Naive B cell (primary cell): ENCODE data around the gene MPPED1. TPM values are rescaled to one million over a fixed set of nuclear protein-coding genes. Genes with fewer than 3 reads are reported as not detected.

ENCODE experiments used
- ATAC-seq, 2 donors: fragments of 150-1000 bp; cut with Tn5 transposase; 2 replicates each; pipeline ENCODE4 v1.10.0; 2021; ENCODE audit warnings: low read depth in 2 of 2, mild to moderate bottlenecking in 2 of 2, moderate library complexity in 2 of 2
- DNase-seq: peaks from one replicate; pipeline ENCODE4 v3.0.0; 2022
- H3K27ac Mint-ChIP-seq, 6 donors: one replicate each; pipeline ENCODE4 v1.8.0; 2020 to 2022; ENCODE audit warnings: mild to moderate bottlenecking in 6 of 6, mixed read lengths in 6 of 6, moderate library complexity in 5 of 6, inconsistent platforms in 2 of 6
- H3K27me3 Mint-ChIP-seq, 3 donors: one replicate each; pipeline ENCODE4 v1.8.0; 2021 to 2022; ENCODE audit warnings: mixed read lengths in 3 of 3, mild to moderate bottlenecking in 1 of 3
- H3K36me3 Mint-ChIP-seq, 2 donors: one replicate each; pipeline ENCODE4 v1.8.0; 2020 to 2022; ENCODE audit warnings: mixed read lengths in 2 of 2, inconsistent platforms in 1 of 2, mild to moderate bottlenecking in 1 of 2
- H3K4me1 Mint-ChIP-seq, 3 donors: one replicate each; pipeline ENCODE4 v1.8.0; 2020 to 2022; ENCODE audit warnings: mixed read lengths in 3 of 3, inconsistent platforms in 1 of 3, mild to moderate bottlenecking in 1 of 3, moderate library complexity in 1 of 3
- H3K4me3 Mint-ChIP-seq, 8 donors: one replicate each; pipeline ENCODE4 v1.8.0; 2020 to 2022; ENCODE audit warnings: mild to moderate bottlenecking in 8 of 8, mixed read lengths in 8 of 8, moderate library complexity in 8 of 8, inconsistent platforms in 2 of 8
- H3K9me3 Mint-ChIP-seq, 7 donors: one replicate each; pipeline ENCODE4 v1.8.0; 2020 to 2022; ENCODE audit warnings: mixed read lengths in 7 of 7, mild to moderate bottlenecking in 5 of 7, inconsistent platforms in 2 of 7, moderate library complexity in 1 of 7
- polyA plus RNA-seq, 6 donors: library from polyadenylated mRNA; unstranded; fragments of 300-500 nt; fragmentation: Illumina TruSeq; gene quantifications; one replicate each; pipeline ENCODE4 v1.2.3, GENCODE V29; 2021; ENCODE audit warnings: low read depth in 6 of 6

The MPPED1 gene
- polyA plus RNA-seq, 6 donors from 2014 or later = not detected

- H3K27me3 Mint-ChIP-seq = peaks cover 27 to 69% (median 66%) of the 10 kb centered on the region in 3 donors
- ATAC-seq = no peak
- H3K36me3 Mint-ChIP-seq = peaks cover 0 to 5% of the 10 kb centered on the region in 2 donors
- H3K4me1 Mint-ChIP-seq = peaks cover 0 to 4% (median 3%) of the 10 kb centered on the region in 3 donors
- H3K27ac Mint-ChIP-seq = no peak overlapping the region
- H3K9me3 Mint-ChIP-seq = peaks cover 0 to 2% (median 0%) of the 10 kb centered on the region in 7 donors
- no peak for DNase-seq
- no peak overlapping the region for H3K4me3 Mint-ChIP-seq
These were observed 3.8 kb upstream of the MPPED1 start for GRCh38 chr22:43408009-43408408.

- Mint-ChIP-seq H3K4me1 (peaks cover 0 to 4% (median 3%) of the 10 kb centered on the region in 3 donors), H3K9me3 (peaks cover 0 to 2% (median 0%) of the 10 kb centered on the region in 7 donors), H3K27ac (no peak overlapping the region), H3K4me3 (no peak overlapping the region), H3K36me3 (peaks cover 0 to 6% of the 10 kb centered on the region in 2 donors), H3K27me3 (peaks cover 37 to 72% (median 67%) of the 10 kb centered on the region in 3 donors)
- DNase-seq = no peak
- no peak for ATAC-seq
These were observed 2.8 kb upstream of the MPPED1 start for GRCh38 chr22:43409046-43409445.

DNA sequence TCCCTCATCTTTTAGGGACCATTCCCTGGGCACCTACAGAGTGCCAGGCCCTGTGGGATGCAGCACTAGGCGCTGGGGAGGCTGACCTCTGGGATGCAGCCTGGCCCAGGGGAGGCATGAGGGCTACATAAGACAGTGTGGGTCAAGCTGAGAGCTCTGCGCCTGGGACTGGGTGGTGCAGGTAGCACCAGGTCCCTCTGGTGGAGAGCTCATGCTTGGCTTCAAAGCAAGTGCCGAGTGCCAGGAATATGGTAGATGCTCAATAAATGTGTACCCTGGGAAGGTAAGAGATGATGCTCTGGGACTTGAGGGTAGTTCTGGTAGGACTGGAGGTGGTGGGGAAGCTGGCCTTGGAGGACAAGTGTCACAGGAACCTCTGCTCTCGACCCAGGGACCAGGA is 2.0 kb upstream of the MPPED1 start:
- no peak for ATAC-seq

DNA sequence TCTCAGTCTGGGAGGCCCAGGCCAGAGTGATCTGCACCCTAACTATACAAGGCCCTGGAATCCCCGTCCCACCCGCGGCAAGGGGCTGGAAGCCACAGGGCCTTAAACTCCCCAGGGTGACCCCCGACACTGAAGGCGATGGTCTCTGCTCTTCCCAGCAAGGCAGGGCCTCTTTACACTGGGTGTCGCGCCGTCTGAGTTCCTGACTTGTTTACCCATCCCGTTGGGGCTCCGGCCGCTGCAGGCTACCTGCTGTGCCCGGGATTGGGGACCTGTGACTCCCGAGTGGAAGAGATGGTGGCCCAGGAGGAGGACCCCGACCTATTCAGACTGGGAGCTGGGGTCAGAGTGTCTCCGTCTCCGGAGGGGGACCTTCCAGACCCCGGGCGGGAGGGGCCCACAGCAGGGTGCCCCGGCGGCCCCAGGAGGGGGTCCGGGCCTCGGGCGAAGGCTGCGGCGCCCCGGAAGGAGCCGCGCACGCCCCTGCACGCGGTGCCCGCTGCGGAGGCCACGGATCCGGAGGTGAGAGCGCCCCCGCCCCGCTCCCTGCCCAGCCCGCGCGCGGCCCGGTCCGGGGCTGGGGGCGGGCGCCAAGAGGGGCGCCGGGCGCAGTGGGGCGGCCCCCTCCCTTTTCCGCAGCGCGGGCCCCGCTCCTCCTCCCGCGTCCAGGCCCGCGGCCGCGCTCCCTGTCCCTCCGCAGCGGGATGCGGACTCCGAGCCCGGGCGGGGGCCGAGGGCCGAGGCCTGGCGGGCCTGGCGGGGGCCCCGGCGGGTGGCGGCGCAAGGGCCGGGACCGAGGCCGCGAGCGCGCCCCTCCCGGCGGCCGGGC is 560 bp upstream of the MPPED1 start:
- H3K4me1 Mint-ChIP-seq = peaks cover 0 to 2% (median 0%) of the 10 kb centered on the region in 3 donors
- peaks cover 49 to 80% (median 77%) of the 10 kb centered on the region in 3 donors for H3K27me3 Mint-ChIP-seq
- ATAC-seq (no peak), DNase-seq (no peak)
- no peak overlapping the region for H3K27ac Mint-ChIP-seq
- H3K36me3 Mint-ChIP-seq = peaks cover 0 to 6% of the 10 kb centered on the region in 2 donors
- no peak overlapping the region for H3K4me3 Mint-ChIP-seq
- peaks cover 0 to 2% (median 0%) of the 10 kb centered on the region in 7 donors for H3K9me3 Mint-ChIP-seq

More for the DNA sequence above, 2.0 kb upstream of the MPPED1 start:
- Mint-ChIP-seq H3K9me3 (peaks cover 0 to 2% (median 0%) of the 10 kb centered on the region in 7 donors), H3K27me3 (peaks cover 45 to 74% (median 68%) of the 10 kb centered on the region in 3 donors), H3K4me1 (peaks cover 0 to 4% (median 0%) of the 10 kb centered on the region in 3 donors), H3K36me3 (peaks cover 0 to 6% of the 10 kb centered on the region in 2 donors), H3K27ac (no peak overlapping the region), H3K4me3 (no peak overlapping the region)
- DNase-seq = no peak

- Mint-ChIP-seq H3K27ac (no peak overlapping the region), H3K36me3 (peaks cover 0 to 6% of the 10 kb centered on the region in 2 donors), H3K4me1 (peaks cover 0 to 2% (median 0%) of the 10 kb centered on the region in 3 donors), H3K9me3 (peaks cover 0 to under 1% (median 0%) of the 10 kb centered on the region in 7 donors), H3K27me3 (peaks cover 47 to 71% (median 68%) of the 10 kb centered on the region in 3 donors), H3K4me3 (peak overlapping the region in 1 of 8 donors; percentile 45)
- no peak for ATAC-seq
- DNase-seq = no peak
These were observed 1.3 kb downstream of the MPPED1 start for GRCh38 chr22:43412808-43413795.

DNA sequence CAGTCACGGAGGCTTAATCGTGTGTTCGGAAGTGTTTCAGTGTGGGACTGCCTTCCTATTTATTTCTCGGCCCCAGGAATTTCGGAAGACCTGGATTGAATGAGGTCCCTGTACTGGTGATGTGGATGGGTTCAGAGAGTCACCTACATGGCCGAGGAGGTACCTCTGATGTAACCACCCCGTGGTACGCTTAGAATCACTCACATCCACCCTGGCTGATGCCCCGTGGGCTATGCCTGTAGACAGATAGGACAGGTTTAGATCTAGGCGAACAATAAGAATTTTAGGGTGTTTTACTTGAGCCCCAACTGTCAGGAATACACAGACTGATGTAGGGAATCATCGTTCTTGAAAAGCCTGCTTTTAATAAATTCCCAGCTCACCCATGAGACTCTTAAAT is 2.0 kb downstream of the MPPED1 start:
- H3K4me1 Mint-ChIP-seq = peaks cover 0 to 2% (median 0%) of the 10 kb centered on the region in 3 donors
- no peak overlapping the region for H3K27ac Mint-ChIP-seq
- peaks cover 43 to 72% (median 67%) of the 10 kb centered on the region in 3 donors for H3K27me3 Mint-ChIP-seq

DNA sequence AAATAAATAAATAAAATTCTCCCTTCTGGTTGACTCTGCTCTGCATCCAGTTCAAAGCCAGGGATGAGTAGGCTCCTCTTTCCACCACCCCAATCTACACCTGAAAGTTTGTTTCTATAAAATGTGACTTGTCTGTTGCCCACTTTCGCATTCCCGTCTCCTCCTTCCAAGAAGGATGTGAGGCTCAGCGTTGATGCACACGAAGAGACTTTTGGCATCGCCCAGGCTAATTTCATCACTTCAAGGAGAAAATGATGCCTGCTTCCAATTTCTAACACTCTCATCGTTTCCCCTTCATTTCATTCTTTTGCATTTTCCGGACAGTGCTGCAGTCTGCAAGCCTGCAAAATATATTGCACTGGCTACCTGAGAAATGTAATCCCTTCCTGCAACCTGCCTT is 3.9 kb downstream of the MPPED1 start:
- H3K27ac Mint-ChIP-seq = no peak overlapping the region
- peaks cover 29 to 61% (median 58%) of the 10 kb centered on the region in 3 donors for H3K27me3 Mint-ChIP-seq
- no peak for DNase-seq

More for the DNA sequence above, 2.0 kb downstream of the MPPED1 start:
- Mint-ChIP-seq H3K36me3 (peaks cover 0 to 6% of the 10 kb centered on the region in 2 donors), H3K9me3 (no peaks in the 10 kb centered on the region), H3K4me3 (no peak overlapping the region)
- no peak for DNase-seq
- ATAC-seq = no peak

GRCh38 chr22:43417555-43417954 is 5.7 kb downstream of the MPPED1 start:
- Mint-ChIP-seq H3K27me3 (peaks cover 27 to 53% (median 53%) of the 10 kb centered on the region in 3 donors), H3K36me3 (peaks cover 0 to 5% of the 10 kb centered on the region in 2 donors), H3K4me1 (peaks cover 0 to 1% (median 0%) of the 10 kb centered on the region in 3 donors), H3K9me3 (no peaks in the 10 kb centered on the region), H3K4me3 (no peak overlapping the region), H3K27ac (no peak overlapping the region)
- ATAC-seq = no peak
- no peak for DNase-seq

More for the DNA sequence above, 3.9 kb downstream of the MPPED1 start:
- Mint-ChIP-seq H3K4me3 (no peak overlapping the region), H3K4me1 (peaks cover 0 to 2% (median 0%) of the 10 kb centered on the region in 3 donors), H3K36me3 (peaks cover 0 to 6% of the 10 kb centered on the region in 2 donors), H3K9me3 (no peaks in the 10 kb centered on the region)
- no peak for ATAC-seq

DNA sequence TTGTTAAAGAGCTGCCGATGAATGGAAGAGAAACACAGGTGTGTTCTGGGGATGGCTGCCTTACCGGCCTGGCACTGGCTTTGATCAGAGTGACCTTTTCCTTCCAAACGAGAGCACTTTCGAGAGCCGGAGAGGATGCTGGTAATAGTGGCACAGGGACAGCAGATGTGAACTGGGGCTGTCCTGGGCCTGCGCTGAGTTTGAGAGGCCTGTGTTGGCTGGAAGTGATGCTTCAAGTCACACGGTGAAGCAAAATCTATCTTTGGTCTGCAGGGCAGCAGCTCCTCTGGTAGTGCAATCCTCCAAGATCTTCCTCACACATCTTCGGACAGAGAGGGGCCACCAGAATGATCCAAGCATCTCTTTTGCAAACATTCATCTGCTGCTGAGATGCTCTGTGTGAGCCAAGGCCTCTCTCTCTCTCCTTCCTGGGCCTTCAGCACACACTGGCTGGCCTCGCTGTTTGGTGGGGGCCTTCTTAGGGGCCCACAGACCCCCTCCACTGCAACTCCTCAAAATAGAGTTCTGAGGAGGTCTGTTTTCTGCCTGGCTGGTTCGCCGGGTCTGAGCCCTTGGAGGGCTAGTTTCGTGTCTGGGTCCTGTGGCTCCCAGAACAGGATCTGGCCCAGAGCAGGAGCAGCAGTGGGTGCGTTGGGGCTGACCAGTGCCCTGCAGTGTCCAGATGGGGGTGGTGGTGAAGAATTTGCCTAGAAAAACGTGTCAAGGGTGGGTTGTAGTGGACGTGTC is 6.4 kb downstream of the MPPED1 start:
- no peaks in the 10 kb centered on the region for H3K9me3 Mint-ChIP-seq
- no peak for ATAC-seq
- peaks cover 20 to 51% (median 46%) of the 10 kb centered on the region in 3 donors for H3K27me3 Mint-ChIP-seq
- no peak for DNase-seq
- H3K4me3 Mint-ChIP-seq = no peak overlapping the region
- H3K36me3 Mint-ChIP-seq = no peaks in the 10 kb centered on the region
- no peak overlapping the region for H3K27ac Mint-ChIP-seq
- no peaks in the 10 kb centered on the region for H3K4me1 Mint-ChIP-seq

DNA sequence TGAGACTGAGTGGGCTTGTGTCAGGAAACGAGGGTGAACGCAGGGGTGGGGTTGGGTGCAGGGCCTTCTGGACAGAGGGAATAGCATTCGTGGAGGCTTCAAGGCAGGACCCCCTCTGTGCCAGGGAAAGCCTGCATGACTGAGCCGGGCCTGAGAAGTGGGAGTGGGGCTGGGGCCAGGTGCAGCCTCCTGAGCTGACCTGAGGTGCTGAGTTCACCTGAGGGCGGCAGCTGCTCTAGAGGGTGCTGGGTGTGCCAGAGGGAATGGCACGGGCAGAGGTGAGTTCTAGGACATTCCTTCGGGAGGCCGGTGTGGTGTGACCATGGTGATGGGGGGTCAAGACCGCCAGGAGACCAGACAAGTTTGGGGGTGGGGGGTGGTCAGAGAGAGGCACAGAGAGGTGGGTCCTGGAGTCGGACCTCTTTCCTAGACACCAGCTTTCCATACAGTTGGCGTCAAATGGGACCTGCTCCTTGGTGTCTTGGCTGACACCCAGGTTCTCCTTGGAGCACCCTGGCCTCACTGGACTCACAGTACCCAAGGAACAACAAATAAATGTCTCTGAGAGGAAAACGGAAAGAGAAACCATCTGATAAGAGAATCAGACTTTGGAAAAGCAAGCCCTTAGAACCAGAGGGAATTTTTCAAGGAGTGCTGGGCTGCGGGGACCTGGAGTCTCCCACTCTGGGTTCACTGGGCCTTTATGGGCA is 7.7 kb downstream of the MPPED1 start:
- peaks cover 7 to 38% (median 33%) of the 10 kb centered on the region in 3 donors for H3K27me3 Mint-ChIP-seq
- H3K27ac Mint-ChIP-seq = peak overlapping the region in 1 of 6 donors; percentile 26
- ATAC-seq (no peak), DNase-seq (no peak)
- no peak overlapping the region for H3K4me3 Mint-ChIP-seq
- no peaks in the 10 kb centered on the region for H3K9me3 Mint-ChIP-seq
- H3K4me1 Mint-ChIP-seq = no peaks in the 10 kb centered on the region
- H3K36me3 Mint-ChIP-seq = no peaks in the 10 kb centered on the region

DNA sequence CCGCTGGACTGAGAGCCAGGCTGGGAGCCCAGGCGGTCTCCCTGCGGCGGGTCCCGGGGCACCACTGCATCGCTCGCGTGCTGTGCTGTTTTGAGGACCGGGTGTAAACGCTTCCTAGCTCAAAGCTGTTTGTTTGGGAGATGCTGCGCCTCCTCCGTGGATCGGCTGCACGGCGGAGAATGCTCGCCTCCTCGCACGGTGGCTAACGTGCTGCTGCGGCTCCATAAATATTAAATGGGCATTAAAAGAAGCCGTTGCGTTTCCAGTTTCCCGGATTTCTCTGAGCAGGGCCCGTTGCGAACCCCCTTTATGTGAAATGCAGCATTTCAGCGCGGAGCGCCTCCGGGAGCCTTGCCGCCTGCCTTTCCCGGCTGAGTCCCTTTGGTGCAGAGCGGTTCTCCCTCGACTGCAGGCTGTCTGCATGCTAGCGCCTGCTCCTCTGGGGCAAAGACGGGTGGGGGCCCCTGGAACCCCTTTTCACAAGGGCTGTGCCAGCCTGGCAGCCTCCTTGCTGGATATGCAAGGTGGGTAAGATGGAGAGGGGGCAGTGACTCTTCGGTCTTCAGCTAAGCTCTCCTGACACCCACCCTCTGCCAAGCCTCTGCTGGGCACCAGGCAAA is 9.3 kb downstream of the MPPED1 start:
- H3K4me1 Mint-ChIP-seq = no peaks in the 10 kb centered on the region
- peak overlapping the region in 1 of 6 donors; percentile 10 for H3K27ac Mint-ChIP-seq
- no peak overlapping the region for H3K4me3 Mint-ChIP-seq
- ATAC-seq = no peak
- H3K9me3 Mint-ChIP-seq = no peaks in the 10 kb centered on the region
- DNase-seq = no peak
- no peaks in the 10 kb centered on the region for H3K36me3 Mint-ChIP-seq
- peaks cover 0 to 28% (median 18%) of the 10 kb centered on the region in 3 donors for H3K27me3 Mint-ChIP-seq
